Measurements from ENCODE around the gene DOCK3.
"Not testable (repeated sequence)": the region's sequence is repeated elsewhere in the genome, so short reads cannot be mapped to it uniquely, and the experiment has no call there.

DOCK3 gene

GRCh38 chr3:51224283-51224682 is 549.6 kb downstream of the DOCK3 start:
- no peak overlapping the region for H3K4me3 ChIP-seq (ENCODE audit: low read length)
- no peak overlapping the region for H3K9ac ChIP-seq (ENCODE audit: low read depth, low read length)
- peaks cover 12% of the 10 kb centered on the region for H3K36me3 ChIP-seq (ENCODE audit: insufficient read depth, low read length)
- no peaks in the 10 kb centered on the region for H3K9me3 ChIP-seq (ENCODE audit: insufficient read depth, low read depth, low read length)
- WGBS: 97% methylated on average over 1 of the region's 1 CpG
- H3K27ac ChIP-seq (ENCODE audit: low read depth, low read length): no peak overlapping the region
- H3K27me3 ChIP-seq (ENCODE audit: insufficient read depth, low read length): no peaks in the 10 kb centered on the region
- H3K4me1 ChIP-seq (ENCODE audit: insufficient read depth, low read length): peaks cover 6% of the 10 kb centered on the region

GRCh38 chr3:51224843-51225242 is 550.1 kb downstream of the DOCK3 start:
- Histone ChIP-seq H3K27ac (ENCODE audit: low read depth, low read length) (no peak overlapping the region), H3K4me1 (ENCODE audit: insufficient read depth, low read length) (peaks cover 6% of the 10 kb centered on the region), H3K9me3 (ENCODE audit: insufficient read depth, low read depth, low read length) (no peaks in the 10 kb centered on the region), H3K27me3 (ENCODE audit: insufficient read depth, low read length) (no peaks in the 10 kb centered on the region), H3K4me3 (ENCODE audit: low read length) (no peak overlapping the region), H3K36me3 (ENCODE audit: insufficient read depth, low read length) (peaks cover 12% of the 10 kb centered on the region), H3K9ac (ENCODE audit: low read depth, low read length) (no peak overlapping the region)
- WGBS: 82% methylated on average over 1 of the region's 1 CpG

GRCh38 chr3:51242939-51243338 is 568.2 kb downstream of the DOCK3 start:
- Histone ChIP-seq H3K4me1 (ENCODE audit: insufficient read depth, low read length) (no peaks in the 10 kb centered on the region), H3K4me3 (ENCODE audit: low read length) (no peak overlapping the region), H3K27me3 (ENCODE audit: insufficient read depth, low read length) (no peaks in the 10 kb centered on the region), H3K9me3 (ENCODE audit: insufficient read depth, low read depth, low read length) (peaks cover 11% of the 10 kb centered on the region), H3K27ac (ENCODE audit: low read depth, low read length) (no peak overlapping the region), H3K36me3 (ENCODE audit: insufficient read depth, low read length) (peaks cover 19% of the 10 kb centered on the region), H3K9ac (ENCODE audit: low read depth, low read length) (no peak overlapping the region)
- 86% methylated on average over 3 of the region's 3 CpGs for WGBS

- no peak overlapping the region for H3K4me3 ChIP-seq (ENCODE audit: low read length)
- peaks cover 16% of the 10 kb centered on the region for H3K36me3 ChIP-seq (ENCODE audit: insufficient read depth, low read length)
- H3K9me3 ChIP-seq (ENCODE audit: insufficient read depth, low read depth, low read length): peaks cover 13% of the 10 kb centered on the region
- no peaks in the 10 kb centered on the region for H3K4me1 ChIP-seq (ENCODE audit: insufficient read depth, low read length)
- H3K27me3 ChIP-seq (ENCODE audit: insufficient read depth, low read length): no peaks in the 10 kb centered on the region
- no peak overlapping the region for H3K9ac ChIP-seq (ENCODE audit: low read depth, low read length)
- no peak overlapping the region for H3K27ac ChIP-seq (ENCODE audit: low read depth, low read length)
These were observed 569.2 kb downstream of the DOCK3 start for GRCh38 chr3:51243924-51244323.

GRCh38 chr3:51245867-51246266 is 571.1 kb downstream of the DOCK3 start:
- 100% methylated on average over 2 of the region's 2 CpGs for WGBS
- H3K27ac ChIP-seq (ENCODE audit: low read depth, low read length): no peak overlapping the region
- no peak overlapping the region for H3K4me3 ChIP-seq (ENCODE audit: low read length)
- H3K36me3 ChIP-seq (ENCODE audit: insufficient read depth, low read length): peaks cover 15% of the 10 kb centered on the region
- H3K27me3 ChIP-seq (ENCODE audit: insufficient read depth, low read length): no peaks in the 10 kb centered on the region
- peaks cover 13% of the 10 kb centered on the region for H3K9me3 ChIP-seq (ENCODE audit: insufficient read depth, low read depth, low read length)
- no peak overlapping the region for H3K9ac ChIP-seq (ENCODE audit: low read depth, low read length)
- no peaks in the 10 kb centered on the region for H3K4me1 ChIP-seq (ENCODE audit: insufficient read depth, low read length)

- 100% methylated on average over 1 of the region's 1 CpG for WGBS
- H3K4me1 ChIP-seq (ENCODE audit: insufficient read depth, low read length): no peaks in the 10 kb centered on the region; the same call in 1 of the 2 replicates
- H3K9ac ChIP-seq (ENCODE audit: low read depth, low read length): no peak overlapping the region
These were observed 583.1 kb downstream of the DOCK3 start for GRCh38 chr3:51257870-51258269.

GRCh38 chr3:51264166-51264565 is 589.4 kb downstream of the DOCK3 start:
- H3K4me3 ChIP-seq (ENCODE audit: low read length); H3K27me3 ChIP-seq (ENCODE audit: insufficient read depth, low read length): not testable (repeated sequence)
- 92% methylated on average over 4 of the region's 4 CpGs for WGBS

More at GRCh38 chr3:51257870-51258269, 583.1 kb downstream of the DOCK3 start:
- Histone ChIP-seq H3K36me3 (ENCODE audit: insufficient read depth, low read length) (no peaks in the 10 kb centered on the region), H3K9me3 (ENCODE audit: insufficient read depth, low read depth, low read length) (no peaks in the 10 kb centered on the region), H3K27ac (ENCODE audit: low read depth, low read length) (no peak overlapping the region), H3K4me3 (ENCODE audit: low read length) (no peak overlapping the region), H3K27me3 (ENCODE audit: insufficient read depth, low read length) (no peaks in the 10 kb centered on the region)

GRCh38 chr3:51268132-51268531 is 593.4 kb downstream of the DOCK3 start:
- no peaks in the 10 kb centered on the region for H3K36me3 ChIP-seq (ENCODE audit: insufficient read depth, low read length)
- H3K27ac ChIP-seq (ENCODE audit: low read depth, low read length): no peak overlapping the region
- no peak overlapping the region for H3K4me3 ChIP-seq (ENCODE audit: low read length)
- no peaks in the 10 kb centered on the region for H3K4me1 ChIP-seq (ENCODE audit: insufficient read depth, low read length)
- H3K9me3 ChIP-seq (ENCODE audit: insufficient read depth, low read depth, low read length): no peaks in the 10 kb centered on the region
- no peak overlapping the region for H3K9ac ChIP-seq (ENCODE audit: low read depth, low read length)
- no peaks in the 10 kb centered on the region for H3K27me3 ChIP-seq (ENCODE audit: insufficient read depth, low read length)

More at GRCh38 chr3:51264166-51264565, 589.4 kb downstream of the DOCK3 start:
- H3K9ac ChIP-seq (ENCODE audit: low read depth, low read length); H3K27ac ChIP-seq (ENCODE audit: low read depth, low read length); H3K9me3 ChIP-seq (ENCODE audit: insufficient read depth, low read depth, low read length); H3K36me3 ChIP-seq (ENCODE audit: insufficient read depth, low read length); H3K4me1 ChIP-seq (ENCODE audit: insufficient read depth, low read length): not testable (repeated sequence)

- H3K9ac ChIP-seq (ENCODE audit: low read depth, low read length): no peak overlapping the region
- H3K9me3 ChIP-seq (ENCODE audit: insufficient read depth, low read depth, low read length): no peaks in the 10 kb centered on the region
- 0 out of 2 replicates have a peak, but pooled peaks cover under 1% of the 10 kb centered on the region for H3K36me3 ChIP-seq (ENCODE audit: insufficient read depth, low read length)
- no peak overlapping the region for H3K4me3 ChIP-seq (ENCODE audit: low read length)
- no peaks in the 10 kb centered on the region for H3K4me1 ChIP-seq (ENCODE audit: insufficient read depth, low read length)
- H3K27ac ChIP-seq (ENCODE audit: low read depth, low read length): no peak overlapping the region
- no peaks in the 10 kb centered on the region for H3K27me3 ChIP-seq (ENCODE audit: insufficient read depth, low read length)
These were observed 594.7 kb downstream of the DOCK3 start for GRCh38 chr3:51269466-51269865.

- Histone ChIP-seq H3K36me3 (ENCODE audit: insufficient read depth, low read length) (0 out of 2 replicates have a peak, but pooled peaks cover 9% of the 10 kb centered on the region), H3K27me3 (ENCODE audit: insufficient read depth, low read length) (no peaks in the 10 kb centered on the region), H3K4me1 (ENCODE audit: insufficient read depth, low read length) (no peaks in the 10 kb centered on the region), H3K27ac (ENCODE audit: low read depth, low read length) (no peak overlapping the region), H3K9me3 (ENCODE audit: insufficient read depth, low read depth, low read length) (no peaks in the 10 kb centered on the region), H3K9ac (ENCODE audit: low read depth, low read length) (no peak overlapping the region), H3K4me3 (ENCODE audit: low read length) (no peak overlapping the region)
- 96% methylated on average over 3 of the region's 3 CpGs for WGBS
These were observed 595.8 kb downstream of the DOCK3 start for GRCh38 chr3:51270559-51270958.

- whole genome bisulfite sequencing: 88% methylated on average over 1 of the region's 1 CpG
- Histone ChIP-seq H3K9ac (ENCODE audit: low read depth, low read length) (no peak overlapping the region), H3K27me3 (ENCODE audit: insufficient read depth, low read length) (no peaks in the 10 kb centered on the region), H3K4me1 (ENCODE audit: insufficient read depth, low read length) (no peaks in the 10 kb centered on the region), H3K27ac (ENCODE audit: low read depth, low read length) (no peak overlapping the region), H3K4me3 (ENCODE audit: low read length) (no peak overlapping the region), H3K36me3 (ENCODE audit: insufficient read depth, low read length) (0 out of 2 replicates have a peak, but pooled peaks cover 9% of the 10 kb centered on the region), H3K9me3 (ENCODE audit: insufficient read depth, low read depth, low read length) (no peaks in the 10 kb centered on the region)
These were observed 596.4 kb downstream of the DOCK3 start for GRCh38 chr3:51271172-51271571.

GRCh38 chr3:51274052-51274451 is 599.3 kb downstream of the DOCK3 start:
- H3K27ac ChIP-seq (ENCODE audit: low read depth, low read length): no peak overlapping the region
- no peak overlapping the region for H3K4me3 ChIP-seq (ENCODE audit: low read length)
- WGBS: 96% methylated on average over 2 of the region's 2 CpGs
- no peaks in the 10 kb centered on the region for H3K4me1 ChIP-seq (ENCODE audit: insufficient read depth, low read length)
- no peaks in the 10 kb centered on the region for H3K9me3 ChIP-seq (ENCODE audit: insufficient read depth, low read depth, low read length)
- no peaks in the 10 kb centered on the region for H3K27me3 ChIP-seq (ENCODE audit: insufficient read depth, low read length)
- H3K9ac ChIP-seq (ENCODE audit: low read depth, low read length): no peak overlapping the region
- 0 out of 2 replicates have a peak, but pooled peaks cover 11% of the 10 kb centered on the region for H3K36me3 ChIP-seq (ENCODE audit: insufficient read depth, low read length)

Data from HUES64 (cell line).